Measurements from ENCODE around the gene GLRX. TPM values are rescaled to one million over a fixed set of nuclear protein-coding genes. Genes with fewer than 3 reads are reported as not detected.
A peak's percentile ranks its signal among the peaks of the same experiment; 100 is the strongest.

The GLRX gene
- total and polyA plus RNA-seq, 2 of the 13 experiments (the other 11 are each of a cell fraction or from before 2014, with no cell fraction given) = 63.8 to 499 TPM

GRCh38 chr5:95826949-95827891 is 4.7 kb upstream of the GLRX start (continued):
- TF ChIP-seq NR2F1 (CRISPR knock-in tag; IDR thresholded peaks at IDR 0.05) = peak in 1 of 2 experiments; percentile 43; a peak in 1 of 4 replicates
- no peak for TF ChIP-seq RARG (CRISPR knock-in tag; IDR thresholded peaks at IDR 0.05; ENCODE audit: low read depth)
- no peak for TF ChIP-seq ZFYVE20 (CRISPR knock-in tag; IDR thresholded peaks at IDR 0.05; ENCODE audit: borderline replicate concordance, low read depth)
- TF ChIP-seq, protein P1, sequence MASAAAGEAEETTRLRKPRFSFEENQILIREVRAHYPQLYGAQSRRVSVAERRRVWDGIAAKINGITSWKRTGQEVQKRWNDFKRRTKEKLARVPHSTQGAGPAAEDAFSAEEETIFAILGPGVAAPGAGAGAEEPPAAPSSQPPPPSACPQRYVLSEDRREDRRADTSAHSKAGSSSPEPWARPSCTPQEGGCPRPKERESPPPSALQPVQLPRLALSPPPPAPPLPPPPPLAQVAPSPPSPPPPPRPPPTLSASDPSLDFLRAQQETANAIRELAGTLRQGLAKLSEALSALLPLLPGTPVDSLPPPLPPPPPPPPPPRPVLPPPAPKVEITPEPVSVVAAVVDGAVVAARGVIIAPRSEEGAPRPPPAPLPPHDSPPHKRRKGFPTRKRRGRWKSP (CRISPR knock-in tag; IDR thresholded peaks at IDR 0.05) = no peak
- 0 out of 2 replicates have a peak, but pooled peaks have one; percentile 51 for TF ChIP-seq ZNF205 (CRISPR knock-in tag; IDR thresholded peaks at IDR 0.05)
- TF ChIP-seq ZNF577 (CRISPR knock-in tag; IDR thresholded peaks at IDR 0.05; ENCODE audit: borderline replicate concordance, low read depth) = no peak
- TF ChIP-seq ZNF337 (CRISPR knock-in tag; IDR thresholded peaks at IDR 0.05; ENCODE audit: borderline replicate concordance, low read depth) = peak; percentile 44; the same call in 1 of the 2 replicates
- TF ChIP-seq GZF1 (CRISPR knock-in tag; IDR thresholded peaks at IDR 0.05) = no peak
- peak; percentile 79; the same call in 1 of the 2 replicates for TF ChIP-seq ZNF580 (CRISPR knock-in tag; IDR thresholded peaks at IDR 0.05; ENCODE audit: borderline replicate concordance, low read depth)
- TF ChIP-seq MAZ (IDR thresholded peaks at IDR 0.05; ENCODE audit: borderline replicate concordance, low read depth, low read length) = no peak
- no peak for TF ChIP-seq MAZ (CRISPR knock-in tag; IDR thresholded peaks at IDR 0.05; ENCODE audit: low read depth)
- TF ChIP-seq ZBTB20 (CRISPR knock-in tag; IDR thresholded peaks at IDR 0.05; ENCODE audit: borderline replicate concordance, low read depth) = peak; percentile 36; the same call in 1 of the 2 replicates
- no peak for TF ChIP-seq CSRNP2 (CRISPR knock-in tag; conservative IDR thresholded peaks at IDR 0.05; ENCODE audit: low read depth)
- TF ChIP-seq ZNF280D (CRISPR knock-in tag; IDR thresholded peaks at IDR 0.05) = peak; percentile 70; the same call in 1 of the 2 replicates
- TF ChIP-seq, protein P2, sequence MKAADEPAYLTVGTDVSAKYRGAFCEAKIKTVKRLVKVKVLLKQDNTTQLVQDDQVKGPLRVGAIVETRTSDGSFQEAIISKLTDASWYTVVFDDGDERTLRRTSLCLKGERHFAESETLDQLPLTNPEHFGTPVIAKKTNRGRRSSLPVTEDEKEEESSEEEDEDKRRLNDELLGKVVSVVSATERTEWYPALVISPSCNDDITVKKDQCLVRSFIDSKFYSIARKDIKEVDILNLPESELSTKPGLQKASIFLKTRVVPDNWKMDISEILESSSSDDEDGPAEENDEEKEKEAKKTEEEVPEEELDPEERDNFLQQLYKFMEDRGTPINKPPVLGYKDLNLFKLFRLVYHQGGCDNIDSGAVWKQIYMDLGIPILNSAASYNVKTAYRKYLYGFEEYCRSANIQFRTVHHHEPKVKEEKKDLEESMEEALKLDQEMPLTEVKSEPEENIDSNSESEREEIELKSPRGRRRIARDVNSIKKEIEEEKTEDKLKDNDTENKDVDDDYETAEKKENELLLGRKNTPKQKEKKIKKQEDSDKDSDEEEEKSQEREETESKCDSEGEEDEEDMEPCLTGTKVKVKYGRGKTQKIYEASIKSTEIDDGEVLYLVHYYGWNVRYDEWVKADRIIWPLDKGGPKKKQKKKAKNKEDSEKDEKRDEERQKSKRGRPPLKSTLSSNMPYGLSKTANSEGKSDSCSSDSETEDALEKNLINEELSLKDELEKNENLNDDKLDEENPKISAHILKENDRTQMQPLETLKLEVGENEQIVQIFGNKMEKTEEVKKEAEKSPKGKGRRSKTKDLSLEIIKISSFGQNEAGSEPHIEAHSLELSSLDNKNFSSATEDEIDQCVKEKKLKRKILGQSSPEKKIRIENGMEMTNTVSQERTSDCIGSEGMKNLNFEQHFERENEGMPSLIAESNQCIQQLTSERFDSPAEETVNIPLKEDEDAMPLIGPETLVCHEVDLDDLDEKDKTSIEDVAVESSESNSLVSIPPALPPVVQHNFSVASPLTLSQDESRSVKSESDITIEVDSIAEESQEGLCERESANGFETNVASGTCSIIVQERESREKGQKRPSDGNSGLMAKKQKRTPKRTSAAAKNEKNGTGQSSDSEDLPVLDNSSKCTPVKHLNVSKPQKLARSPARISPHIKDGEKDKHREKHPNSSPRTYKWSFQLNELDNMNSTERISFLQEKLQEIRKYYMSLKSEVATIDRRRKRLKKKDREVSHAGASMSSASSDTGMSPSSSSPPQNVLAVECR (CRISPR knock-in tag; IDR thresholded peaks at IDR 0.05; ENCODE audit: borderline replicate concordance) = peak; percentile 61; the same call in 1 of the 2 replicates
- TF ChIP-seq CBX5 (CRISPR knock-in tag; IDR thresholded peaks at IDR 0.05; ENCODE audit: borderline replicate concordance) = peak; percentile 97

Measured in HepG2 (cell line).